Glomerular visceral epithelial cell (primary cell): Measurements from ENCODE around the gene KXD1.
A peak's percentile ranks its signal among the peaks of the same experiment; 100 is the strongest.
"Not testable (repeated sequence)": the region's sequence is repeated elsewhere in the genome, so short reads cannot be mapped to it uniquely, and the experiment has no call there.

Experiments used
- DNase-seq: peaks from one replicate; pipeline ENCODE4 v3.0.0-alpha.2; 2016; ENCODE audit errors: extremely low spot score

KXD1 gene

GRCh38 chr19:18580311-18580710, 22.6 kb downstream of the KXD1 start:
- no peak for DNase-seq

GRCh38 chr19:18586306-18586705, 28.6 kb downstream of the KXD1 start:
- DNase-seq: no peak

- no peak for DNase-seq
These were observed 29.9 kb downstream of the KXD1 start for GRCh38 chr19:18587561-18587960.

- no peak for DNase-seq
These were observed 30.4 kb downstream of the KXD1 start for GRCh38 chr19:18587962-18588610.

GRCh38 chr19:18588611-18589379, 31.1 kb downstream of the KXD1 start, which contains the start of gene REX1BD:
TSS of gene REX1BD (plus strand) at chr19:18588798. CDS start at chr19:18588802, 4 bp downstream.
- peak; percentile 82 for DNase-seq

- DNase-seq: peak; percentile 64
These were observed 32.0 kb downstream of the KXD1 start for GRCh38 chr19:18589380-18590272.

GRCh38 chr19:18590273-18591272, 32.9 kb downstream of the KXD1 start:
- DNase-seq: no peak

GRCh38 chr19:18591735-18592385, 34.2 kb downstream of the KXD1 start:
- DNase-seq: no peak

- DNase-seq: not testable (repeated sequence)
These were observed 35.1 kb downstream of the KXD1 start for GRCh38 chr19:18592732-18593131.

- DNase-seq: no peak
These were observed 35.9 kb downstream of the KXD1 start for GRCh38 chr19:18593367-18594095.

GRCh38 chr19:18594096-18594823, 36.6 kb downstream of the KXD1 start:
- peak; percentile 79 for DNase-seq

GRCh38 chr19:18594824-18595373, 37.2 kb downstream of the KXD1 start:
- no peak for DNase-seq

GRCh38 chr19:18595475-18595874, 37.8 kb downstream of the KXD1 start:
- no peak for DNase-seq

GRCh38 chr19:18596752-18597157, 39.1 kb downstream of the KXD1 start:
- DNase-seq: no peak

- DNase-seq: no peak
These were observed 40.4 kb downstream of the KXD1 start for GRCh38 chr19:18597809-18598660.

- DNase-seq: no peak
These were observed 41.8 kb downstream of the KXD1 start for GRCh38 chr19:18599485-18599884.

GRCh38 chr19:18600692-18601397, 43.2 kb downstream of the KXD1 start:
- DNase-seq: not testable (repeated sequence)
